ENCODE measurements around the gene DPP6. TPM values are rescaled to one million over a fixed set of nuclear protein-coding genes. Genes with fewer than 3 reads are reported as not detected.

Gene DPP6
- polyA plus RNA-seq, 1 of the 3 experiments (the other 2 are of a cell fraction): not detected

- Histone ChIP-seq H3F3A (replicated peaks; ENCODE audit: insufficient read depth) (no peaks in the 10 kb centered on the region), H3K4me3 (ENCODE audit: low read depth in 2 of 2, low read length in 1 of 2) (no peak overlapping the region), H3K9ac (no peak overlapping the region), H3K36me3 (replicated peaks in 1 of 2; ENCODE audit: control insufficient read depth in 1 of 2, insufficient read depth in 2 of 2, low read length in 1 of 2) (no peaks in the 10 kb centered on the region), H3K4me2 (no peak overlapping the region), H3K27ac (ENCODE audit: low read depth in 2 of 2, low read length in 1 of 2) (no peak overlapping the region), H4K20me1 (ENCODE audit: insufficient read depth) (no peaks in the 10 kb centered on the region), H2AFZ (ENCODE audit: low read depth) (no peak overlapping the region), H3K4me1 (ENCODE audit: control insufficient read depth in 1 of 2, insufficient read depth in 2 of 2, low read depth in 1 of 2, low read length in 1 of 2) (no peaks in the 10 kb centered on the region; a peak in 1 of 4 replicates), H3K79me2 (ENCODE audit: insufficient read depth) (no peaks in the 10 kb centered on the region), H3K9me2 (no peaks in the 10 kb centered on the region), H3K9me3 (peaks cover 5% of the 10 kb centered on the region; the same call in 1 of the 2 replicates), H3K27me3 (ENCODE audit: insufficient read depth) (no peaks in the 10 kb centered on the region)
- CTCF ChIA-PET: interaction anchor here (0.5 to 1.4 kb wide), 2 partner anchors 9 to 86 kb away, joined by 3 to 5 read pairs; no protein-coding TSS in a partner anchor
- WGBS (ENCODE audit: low lambda C conversion rate): 52% methylated on average over 10 of the region's 14 CpGs
- TF ChIP-seq IRF3 (IDR thresholded peaks at IDR 0.05; ENCODE audit: low read depth, low read length) (no peak), MXI1 (IDR thresholded peaks at IDR 0.05; ENCODE audit: low read depth, low read length) (no peak), SMC3 (IDR thresholded peaks at IDR 0.05; ENCODE audit: low read depth, low read length) (no peak), FOXM1 (IDR thresholded peaks at IDR 0.05; ENCODE audit: low read depth) (no peak)
- POLR2A ChIA-PET: no interaction called here
- no peak for DNase-seq
Measured at GRCh38 chr7:154695836-154696235, 643.6 kb downstream of the DPP6 start.

- H2AFZ ChIP-seq (ENCODE audit: low read depth): no peak overlapping the region
- no peak for DNase-seq
- no peak overlapping the region for H3K27ac ChIP-seq (ENCODE audit: low read depth in 2 of 2, low read length in 1 of 2)
- H3K4me3 ChIP-seq (ENCODE audit: low read depth in 2 of 2, low read length in 1 of 2): no peak overlapping the region
- no peaks in the 10 kb centered on the region for H3K27me3 ChIP-seq (ENCODE audit: insufficient read depth)
- no peaks in the 10 kb centered on the region for H3K79me2 ChIP-seq (ENCODE audit: insufficient read depth)
- no peaks in the 10 kb centered on the region; a peak in 1 of 4 replicates for H3K4me1 ChIP-seq (ENCODE audit: control insufficient read depth in 1 of 2, insufficient read depth in 2 of 2, low read depth in 1 of 2, low read length in 1 of 2)
- TF ChIP-seq TCF12 (IDR thresholded peaks at IDR 0.05) (no peak), FOSL2 (IDR thresholded peaks at IDR 0.05; ENCODE audit: borderline replicate concordance, low read depth) (no peak)
- no peaks in the 10 kb centered on the region for H3F3A ChIP-seq (replicated peaks; ENCODE audit: insufficient read depth)
- ChIA-PET CTCF (interaction anchor here (1.4 kb wide), 1 partner anchor 8 kb away, joined by 5 read pairs; no protein-coding TSS in a partner anchor), POLR2A (no interaction called here)
- H3K36me3 ChIP-seq (replicated peaks in 1 of 2; ENCODE audit: control insufficient read depth in 1 of 2, insufficient read depth in 2 of 2, low read length in 1 of 2): no peaks in the 10 kb centered on the region
- no peak overlapping the region for H3K4me2 ChIP-seq
- H4K20me1 ChIP-seq (ENCODE audit: insufficient read depth): no peaks in the 10 kb centered on the region
- WGBS (ENCODE audit: low lambda C conversion rate): 41% methylated on average over 8 of the region's 8 CpGs
- no peak overlapping the region for H3K9ac ChIP-seq
- no peaks in the 10 kb centered on the region for H3K9me2 ChIP-seq
- H3K9me3 ChIP-seq: peaks cover 5% of the 10 kb centered on the region; the same call in 1 of the 2 replicates
Measured at GRCh38 chr7:154696556-154696955, 644.4 kb downstream of the DPP6 start.

DNA sequence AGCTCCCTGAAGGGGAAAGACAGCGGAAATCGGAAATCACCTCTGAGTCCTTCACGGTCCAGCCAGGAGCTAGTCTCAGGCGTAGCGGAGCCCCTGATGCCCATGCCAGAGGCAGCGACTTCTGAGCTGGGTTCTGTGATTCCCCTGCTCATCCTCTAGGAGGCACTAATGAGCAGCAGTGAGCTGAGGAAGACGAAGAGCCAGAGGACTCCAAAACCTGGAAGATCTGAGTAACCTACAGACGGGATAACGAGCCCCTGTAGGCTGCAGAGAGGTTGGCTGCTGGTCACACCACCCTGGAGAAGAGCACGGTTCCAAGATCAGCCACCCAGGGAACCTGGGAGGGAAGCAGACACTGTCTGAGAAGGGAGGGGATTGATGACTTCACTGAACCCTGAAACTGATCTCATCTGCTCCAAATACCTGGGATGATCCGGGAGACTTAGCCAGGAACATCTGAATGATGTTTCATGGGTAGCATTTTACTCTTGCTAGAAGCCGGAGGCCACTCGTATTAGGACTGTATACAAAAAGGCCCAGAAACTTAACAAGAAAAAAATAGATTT, 646.6 kb downstream of the DPP6 start:
- H3K9me2 ChIP-seq: no peaks in the 10 kb centered on the region
- no peak overlapping the region for H3K4me3 ChIP-seq (ENCODE audit: low read depth in 2 of 2, low read length in 1 of 2)
- 41% methylated on average over 13 of the region's 13 CpGs for WGBS (ENCODE audit: low lambda C conversion rate)
- no peaks in the 10 kb centered on the region for H3F3A ChIP-seq (replicated peaks; ENCODE audit: insufficient read depth)
- no peak overlapping the region for H3K9ac ChIP-seq
- no peak overlapping the region for H2AFZ ChIP-seq (ENCODE audit: low read depth)
- no peaks in the 10 kb centered on the region for H3K27me3 ChIP-seq (ENCODE audit: insufficient read depth)
- no peaks in the 10 kb centered on the region for H4K20me1 ChIP-seq (ENCODE audit: insufficient read depth)
- no peaks in the 10 kb centered on the region for H3K4me1 ChIP-seq (ENCODE audit: control insufficient read depth in 1 of 2, insufficient read depth in 2 of 2, low read depth in 1 of 2, low read length in 1 of 2)
- H3K4me2 ChIP-seq: no peak overlapping the region
- H3K79me2 ChIP-seq (ENCODE audit: insufficient read depth): no peaks in the 10 kb centered on the region
- DNase-seq: peak; percentile 45
- no peaks in the 10 kb centered on the region for H3K36me3 ChIP-seq (replicated peaks in 1 of 2; ENCODE audit: control insufficient read depth in 1 of 2, insufficient read depth in 2 of 2, low read length in 1 of 2)
- no peak overlapping the region for H3K27ac ChIP-seq (ENCODE audit: low read depth in 2 of 2, low read length in 1 of 2)
- H3K9me3 ChIP-seq: peaks cover 5% of the 10 kb centered on the region; the same call in 1 of the 2 replicates
- ChIA-PET POLR2A (no interaction called here), CTCF (interaction anchor here (0.8 to 2.5 kb wide), 14 partner anchors 10 to 91 kb away, joined by 3 to 12 read pairs (median 4); no protein-coding TSS in a partner anchor)
- TF ChIP-seq CTCF (IDR thresholded peaks at IDR 0.05) (0 out of 2 replicates have a peak, but pooled peaks have one; percentile 20), TEAD4 (IDR thresholded peaks at IDR 0.05; ENCODE audit: borderline replicate concordance, insufficient read depth) (no peak), RAD21 (IDR thresholded peaks at IDR 0.05; ENCODE audit: low read length) (peak; percentile 46), SMC3 (IDR thresholded peaks at IDR 0.05; ENCODE audit: low read depth, low read length) (peak; percentile 14; the same call in 1 of the 2 replicates)
